OCI-LY7 (cell line): ENCODE results near the gene DIO1.

Source experiments
- CTCF ChIP-seq: fragments of 200-600 bp; sonication (generic); conservative IDR thresholded peaks from 2 replicates; pipeline ENCODE4 v1.5.1; 2014; ENCODE audit warnings: mild to moderate bottlenecking, antibody characterized with exemption, low read length, moderate library complexity, mixed read lengths
- EZH2phosphoT487 ChIP-seq: fragments of 200-600 bp; sonication (generic); IDR thresholded peaks from 2 replicates; pipeline ENCODE4 v1.6.1; 2018; ENCODE audit warnings: low read depth, borderline replicate concordance, mild to moderate bottlenecking, mixed run types, antibody characterized with exemption, low read length, moderate library complexity, mixed read lengths

- TF ChIP-seq CTCF (no peak), EZH2phosphoT487 (no peak)
These were observed 63.3 kb downstream of the DIO1 start for GRCh38 chr1:53957194-53957818.
